HepG2 (cell line): Measurements from ENCODE around the gene SLC22A23. TPM values are rescaled to one million over a fixed set of nuclear protein-coding genes. Genes with fewer than 3 reads are reported as not detected.
A peak's percentile ranks its signal among the peaks of the same experiment; 100 is the strongest.

Experiments
- CCDC6 ChIP-seq: sonication (generic); formaldehyde crosslinking; IDR thresholded peaks from 2 replicates; pipeline ENCODE4 v1.8.1; 2022; ENCODE audit warnings: mild to moderate bottlenecking, missing genetic modification reagents, moderate library complexity
- KMT2A ChIP-seq: sonication (generic); formaldehyde crosslinking; IDR thresholded peaks from 2 replicates; pipeline ENCODE4 v1.4.0; 2020; ENCODE audit warnings: missing genetic modification reagents
- NR3C1 ChIP-seq: sonication (generic); formaldehyde crosslinking; IDR thresholded peaks from 2 replicates; pipeline ENCODE4 v1.4.0; 2020; ENCODE audit warnings: missing genetic modification reagents
- PCBP2 ChIP-seq: fragments of 200-400 bp; formaldehyde crosslinking; optimal IDR thresholded peaks from 2 replicates; pipeline ENCODE3; 2018; ENCODE audit warnings: low read length, low read depth; ENCODE audit not compliant: poor library complexity, severe bottlenecking
- POLR2AphosphoS2 ChIP-seq: IDR thresholded peaks from 2 replicates; pipeline ENCODE4 v1.6.1; 2011; ENCODE audit warnings: low read depth, low read length, improper control_type of control experiment
- POLR2AphosphoS5 ChIP-seq: IDR thresholded peaks from 2 replicates; pipeline ENCODE4 v1.6.1; 2012; ENCODE audit warnings: low read depth, low read length
- SYNCRIP ChIP-seq: fragments of 200-400 bp; formaldehyde crosslinking; IDR thresholded peaks from 2 replicates; pipeline ENCODE4 v1.6.1; 2018; ENCODE audit warnings: mild to moderate bottlenecking, low read depth, low read length; ENCODE audit not compliant: insufficient read depth
- TBL1XR1 ChIP-seq: fragments of 150-350 bp; IDR thresholded peaks from 2 replicates; pipeline ENCODE4 v1.6.1; 2014; ENCODE audit warnings: borderline replicate concordance, low read length; ENCODE audit not compliant: partially characterized antibody
- TBX3 ChIP-seq: fragments of 450-650 bp; IDR thresholded peaks from 2 replicates; pipeline ENCODE4 v1.6.1; 2017; ENCODE audit warnings: antibody characterized with exemption, mild to moderate bottlenecking, inconsistent platforms, borderline replicate concordance
- U2AF2 ChIP-seq: fragments of 200-400 bp; formaldehyde crosslinking; IDR thresholded peaks from 2 replicates; pipeline ENCODE4 v1.6.1; 2017; ENCODE audit warnings: low read depth, mild to moderate bottlenecking, low read length
- ZNF337 ChIP-seq: sonication (generic); formaldehyde crosslinking; IDR thresholded peaks from 2 replicates; pipeline ENCODE4 v1.5.1; 2020; ENCODE audit warnings: missing genetic modification reagents, low read depth, mild to moderate bottlenecking, borderline replicate concordance
- ZNF615 ChIP-seq: sonication (generic); formaldehyde crosslinking; IDR thresholded peaks from 2 replicates; pipeline ENCODE4 v1.5.0; 2020; ENCODE audit warnings: mild to moderate bottlenecking, missing genetic modification reagents, borderline replicate concordance
- ZNF883 ChIP-seq: sonication (generic); formaldehyde crosslinking; IDR thresholded peaks from 2 replicates; pipeline ENCODE4 v1.5.1; 2020; ENCODE audit warnings: mild to moderate bottlenecking, missing genetic modification reagents; ENCODE audit errors: not compliant biosample characterization
- polyA plus RNA-seq, 8 experiments: library from polyadenylated mRNA; depleted of rRNA in 3 of 8; stranded (reverse) in 7 of 8; unstranded in 1 of 8; fragments of >200 nt; fragmentation: Illumina TruSeq in 4 of 8; extraction: Trizol in 4 of 8; gene quantifications; 2 replicates each; pipeline versions ENCODE4 v1.2.1 to v1.2.3, GENCODE V29; 2011 to 2016; ENCODE audit warnings: low read depth in 4 of 8, missing spikeins in 1 of 8, mixed read lengths in 1 of 8; ENCODE audit not compliant: insufficient read depth in 1 of 8
- total RNA-seq, 5 experiments: library from RNA; depleted of rRNA; stranded (reverse); fragments of >200 nt; fragmentation: Illumina TruSeq; extraction: Trizol; gene quantifications; 2 replicates each; pipeline ENCODE4 v1.2.3, GENCODE V29; 2016; ENCODE audit warnings: low read depth in 1 of 5
- TF ChIP-seq, protein P1 (sequence below), 2 experiments: sonication (generic) in 1 of 2; formaldehyde crosslinking in 1 of 2; IDR thresholded peaks; 2 replicates each; pipeline versions ENCODE4 v1.4.0 to v1.6.1; 2016 to 2020; ENCODE audit warnings: borderline replicate concordance in 1 of 2, low read depth in 1 of 2, mild to moderate bottlenecking in 1 of 2, missing genetic modification reagents in 1 of 2
- TF ChIP-seq, protein P2 (sequence below): IDR thresholded peaks from 2 replicates; pipeline ENCODE4 v1.6.1; 2016
- TF ChIP-seq, protein P3 (sequence below): conservative IDR thresholded peaks from 2 replicates; pipeline ENCODE4 v1.6.1; 2018; ENCODE audit warnings: missing genetic modification reagents
- TF ChIP-seq, protein P4 (sequence below): sonication (generic); formaldehyde crosslinking; IDR thresholded peaks from 2 replicates; pipeline ENCODE4 v1.4.0; 2020; ENCODE audit warnings: missing genetic modification reagents

Gene SLC22A23
- total and polyA plus RNA-seq, 2 of the 13 experiments (the other 11 are each of a cell fraction or from before 2014, with no cell fraction given), result 11.8 to 17.5 TPM

DNA sequence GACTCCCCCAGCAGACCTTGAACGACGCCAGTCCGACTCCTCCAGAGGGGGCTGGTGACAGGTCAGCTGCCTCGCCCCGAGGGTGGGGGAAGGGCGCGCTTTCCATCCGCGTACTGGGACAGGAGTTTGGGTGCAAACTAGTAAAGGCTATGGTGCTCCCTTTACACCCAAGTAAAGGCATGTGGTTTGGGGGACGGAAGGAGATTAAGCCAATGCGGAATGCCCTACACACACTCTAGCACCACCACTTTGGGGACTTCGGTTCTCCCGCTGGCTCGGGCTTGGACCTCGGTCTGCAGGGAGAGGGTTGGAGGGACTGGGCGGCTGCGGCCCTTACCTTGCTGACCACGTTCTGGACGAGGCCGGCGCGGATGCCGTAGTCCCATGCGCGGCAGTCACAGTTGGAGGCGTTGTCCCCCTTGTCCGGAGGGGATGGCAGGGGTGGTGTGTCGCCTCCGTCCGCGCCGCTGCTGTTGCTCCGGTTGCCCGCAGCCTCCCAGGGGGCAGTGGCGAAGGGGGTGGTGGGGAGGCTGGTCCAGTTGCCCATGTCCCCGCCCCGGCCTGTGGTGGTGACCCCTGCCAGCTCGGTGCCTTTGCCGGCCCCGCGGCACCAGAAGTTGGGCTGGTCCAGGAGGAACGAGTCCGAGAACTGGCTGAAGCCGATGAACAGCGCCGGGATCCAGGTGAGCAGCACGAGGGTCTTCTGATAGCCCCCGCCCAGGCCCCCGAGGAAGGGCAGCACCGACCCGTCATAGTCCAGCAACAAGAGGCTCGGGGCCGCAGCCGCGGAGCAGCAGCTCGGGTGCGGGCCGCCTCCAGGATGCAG lies 1.1 kb downstream of the SLC22A23 start (continued):
- TF ChIP-seq ZNF883 (CRISPR knock-in tag), result no peak
- TF ChIP-seq, protein P1, sequence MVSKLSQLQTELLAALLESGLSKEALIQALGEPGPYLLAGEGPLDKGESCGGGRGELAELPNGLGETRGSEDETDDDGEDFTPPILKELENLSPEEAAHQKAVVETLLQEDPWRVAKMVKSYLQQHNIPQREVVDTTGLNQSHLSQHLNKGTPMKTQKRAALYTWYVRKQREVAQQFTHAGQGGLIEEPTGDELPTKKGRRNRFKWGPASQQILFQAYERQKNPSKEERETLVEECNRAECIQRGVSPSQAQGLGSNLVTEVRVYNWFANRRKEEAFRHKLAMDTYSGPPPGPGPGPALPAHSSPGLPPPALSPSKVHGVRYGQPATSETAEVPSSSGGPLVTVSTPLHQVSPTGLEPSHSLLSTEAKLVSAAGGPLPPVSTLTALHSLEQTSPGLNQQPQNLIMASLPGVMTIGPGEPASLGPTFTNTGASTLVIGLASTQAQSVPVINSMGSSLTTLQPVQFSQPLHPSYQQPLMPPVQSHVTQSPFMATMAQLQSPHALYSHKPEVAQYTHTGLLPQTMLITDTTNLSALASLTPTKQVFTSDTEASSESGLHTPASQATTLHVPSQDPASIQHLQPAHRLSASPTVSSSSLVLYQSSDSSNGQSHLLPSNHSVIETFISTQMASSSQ (IDR thresholded peaks at IDR 0.05; ENCODE audit: low read depth), result no peak
- TF ChIP-seq, protein P1 (CRISPR knock-in tag; IDR thresholded peaks at IDR 0.05; ENCODE audit: borderline replicate concordance), result peak; percentile 30; the same call in 1 of the 2 replicates
- TF ChIP-seq, protein P2, sequence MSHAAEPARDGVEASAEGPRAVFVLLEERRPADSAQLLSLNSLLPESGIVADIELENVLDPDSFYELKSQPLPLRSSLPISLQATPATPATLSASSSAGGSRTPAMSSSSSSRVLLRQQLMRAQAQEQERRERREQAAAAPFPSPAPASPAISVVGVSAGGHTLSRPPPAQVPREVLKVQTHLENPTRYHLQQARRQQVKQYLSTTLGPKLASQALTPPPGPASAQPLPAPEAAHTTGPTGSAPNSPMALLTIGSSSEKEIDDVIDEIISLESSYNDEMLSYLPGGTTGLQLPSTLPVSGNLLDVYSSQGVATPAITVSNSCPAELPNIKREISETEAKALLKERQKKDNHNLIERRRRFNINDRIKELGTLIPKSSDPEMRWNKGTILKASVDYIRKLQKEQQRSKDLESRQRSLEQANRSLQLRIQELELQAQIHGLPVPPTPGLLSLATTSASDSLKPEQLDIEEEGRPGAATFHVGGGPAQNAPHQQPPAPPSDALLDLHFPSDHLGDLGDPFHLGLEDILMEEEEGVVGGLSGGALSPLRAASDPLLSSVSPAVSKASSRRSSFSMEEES, result peak; percentile 62; the same call in 1 of the 2 replicates
- TF ChIP-seq CCDC6, result no peak
- TF ChIP-seq KMT2A (CRISPR knock-in tag), result peak; percentile 55; the same call in 1 of the 2 replicates
- TF ChIP-seq SYNCRIP, result no peak
- no peak for TF ChIP-seq PCBP2
- no peak for TF ChIP-seq TBL1XR1
- TF ChIP-seq NR3C1, result no peak
- no peak; the same call in 1 of the 2 replicates for TF ChIP-seq ZNF615 (CRISPR knock-in tag)
- TF ChIP-seq, protein P3, sequence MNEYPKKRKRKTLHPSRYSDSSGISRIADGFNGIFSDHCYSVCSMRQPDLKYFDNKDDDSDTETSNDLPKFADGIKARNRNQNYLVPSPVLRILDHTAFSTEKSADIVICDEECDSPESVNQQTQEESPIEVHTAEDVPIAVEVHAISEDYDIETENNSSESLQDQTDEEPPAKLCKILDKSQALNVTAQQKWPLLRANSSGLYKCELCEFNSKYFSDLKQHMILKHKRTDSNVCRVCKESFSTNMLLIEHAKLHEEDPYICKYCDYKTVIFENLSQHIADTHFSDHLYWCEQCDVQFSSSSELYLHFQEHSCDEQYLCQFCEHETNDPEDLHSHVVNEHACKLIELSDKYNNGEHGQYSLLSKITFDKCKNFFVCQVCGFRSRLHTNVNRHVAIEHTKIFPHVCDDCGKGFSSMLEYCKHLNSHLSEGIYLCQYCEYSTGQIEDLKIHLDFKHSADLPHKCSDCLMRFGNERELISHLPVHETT (CRISPR knock-in tag), result no peak
- no peak for TF ChIP-seq U2AF2
- no peak for TF ChIP-seq TBX3
- no peak for TF ChIP-seq POLR2AphosphoS2
- TF ChIP-seq, protein P4, sequence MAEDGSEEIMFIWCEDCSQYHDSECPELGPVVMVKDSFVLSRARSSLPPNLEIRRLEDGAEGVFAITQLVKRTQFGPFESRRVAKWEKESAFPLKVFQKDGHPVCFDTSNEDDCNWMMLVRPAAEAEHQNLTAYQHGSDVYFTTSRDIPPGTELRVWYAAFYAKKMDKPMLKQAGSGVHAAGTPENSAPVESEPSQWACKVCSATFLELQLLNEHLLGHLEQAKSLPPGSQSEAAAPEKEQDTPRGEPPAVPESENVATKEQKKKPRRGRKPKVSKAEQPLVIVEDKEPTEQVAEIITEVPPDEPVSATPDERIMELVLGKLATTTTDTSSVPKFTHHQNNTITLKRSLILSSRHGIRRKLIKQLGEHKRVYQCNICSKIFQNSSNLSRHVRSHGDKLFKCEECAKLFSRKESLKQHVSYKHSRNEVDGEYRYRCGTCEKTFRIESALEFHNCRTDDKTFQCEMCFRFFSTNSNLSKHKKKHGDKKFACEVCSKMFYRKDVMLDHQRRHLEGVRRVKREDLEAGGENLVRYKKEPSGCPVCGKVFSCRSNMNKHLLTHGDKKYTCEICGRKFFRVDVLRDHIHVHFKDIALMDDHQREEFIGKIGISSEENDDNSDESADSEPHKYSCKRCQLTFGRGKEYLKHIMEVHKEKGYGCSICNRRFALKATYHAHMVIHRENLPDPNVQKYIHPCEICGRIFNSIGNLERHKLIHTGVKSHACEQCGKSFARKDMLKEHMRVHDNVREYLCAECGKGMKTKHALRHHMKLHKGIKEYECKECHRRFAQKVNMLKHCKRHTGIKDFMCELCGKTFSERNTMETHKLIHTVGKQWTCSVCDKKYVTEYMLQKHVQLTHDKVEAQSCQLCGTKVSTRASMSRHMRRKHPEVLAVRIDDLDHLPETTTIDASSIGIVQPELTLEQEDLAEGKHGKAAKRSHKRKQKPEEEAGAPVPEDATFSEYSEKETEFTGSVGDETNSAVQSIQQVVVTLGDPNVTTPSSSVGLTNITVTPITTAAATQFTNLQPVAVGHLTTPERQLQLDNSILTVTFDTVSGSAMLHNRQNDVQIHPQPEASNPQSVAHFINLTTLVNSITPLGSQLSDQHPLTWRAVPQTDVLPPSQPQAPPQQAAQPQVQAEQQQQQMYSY (CRISPR knock-in tag), result no peak; the same call in 1 of the 2 replicates
- TF ChIP-seq POLR2AphosphoS5, result no peak
- no peak for TF ChIP-seq ZNF337 (CRISPR knock-in tag)
